NCI-H774 (cell line): ENCODE data around the gene RIC8A.
A peak's percentile ranks its signal among the peaks of the same experiment; 100 is the strongest.

Source experiments
- DNase-seq: peaks from one replicate; lab custom pipeline; 2025; lab: John Stamatoyannopoulos, UW

RIC8A gene

DNA sequence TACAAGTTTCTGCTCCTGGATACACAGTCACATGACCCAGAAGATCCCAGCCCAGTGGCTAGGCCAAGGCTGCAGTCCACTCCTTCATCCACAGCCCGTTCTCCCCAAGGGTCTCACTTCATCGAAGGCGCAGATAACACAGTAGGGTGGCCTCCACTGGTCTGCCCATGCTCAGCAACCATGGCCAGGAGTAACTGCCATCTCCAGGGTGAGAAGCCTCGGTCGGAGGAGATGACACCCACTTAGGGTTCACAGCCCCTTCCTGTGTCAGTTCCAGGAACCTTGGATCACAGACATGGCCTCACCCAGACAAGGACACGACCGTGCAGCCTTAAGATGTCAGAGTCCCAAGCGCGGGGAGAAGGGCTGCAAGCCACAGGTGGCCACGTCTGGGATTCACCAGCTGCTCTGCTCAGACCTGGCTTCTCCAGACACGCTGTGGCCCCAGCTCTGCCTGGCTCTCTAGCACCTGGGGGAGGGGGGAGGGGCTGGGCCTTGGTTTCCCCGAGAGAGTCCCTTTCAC is 2.9 kb upstream of the RIC8A start:
- no peak for DNase-seq

DNA sequence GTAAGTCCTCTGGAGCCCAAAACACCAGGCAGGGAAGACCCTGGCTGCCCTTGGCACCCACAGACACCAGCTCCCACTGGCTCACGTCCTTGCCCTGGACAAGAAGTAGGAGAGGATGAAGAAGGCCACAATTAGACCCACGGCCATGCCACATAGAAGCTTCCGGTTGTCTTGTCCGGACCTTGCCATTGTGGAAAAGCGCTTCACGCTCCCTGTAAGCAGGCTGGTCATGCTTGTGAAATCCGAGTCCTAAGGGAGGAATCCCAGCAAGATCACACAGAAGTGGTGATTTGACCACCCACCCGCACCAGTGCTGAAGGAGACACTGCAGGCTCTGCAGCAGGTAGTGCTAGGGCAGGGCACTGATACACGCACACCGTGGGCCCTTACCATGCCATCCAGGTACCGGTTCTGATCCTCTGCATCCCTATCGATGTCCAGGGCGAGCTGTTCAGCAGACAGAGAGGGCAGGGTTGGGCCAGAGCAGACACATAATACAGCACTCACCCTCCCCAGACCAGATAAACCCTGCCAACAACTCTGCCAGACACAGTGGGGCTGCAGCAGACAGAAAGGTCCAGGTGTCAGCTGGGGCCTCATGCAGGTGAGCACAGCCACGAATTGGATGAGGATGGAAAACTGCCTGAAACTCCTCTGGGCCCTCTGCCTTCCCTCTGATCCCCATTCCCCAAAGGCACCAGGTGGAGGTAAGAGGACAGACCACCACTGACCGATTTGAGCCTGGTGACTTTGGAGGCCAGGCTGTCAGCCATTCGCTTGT is 2.1 kb upstream of the RIC8A start:
- DNase-seq: no peak

DNA sequence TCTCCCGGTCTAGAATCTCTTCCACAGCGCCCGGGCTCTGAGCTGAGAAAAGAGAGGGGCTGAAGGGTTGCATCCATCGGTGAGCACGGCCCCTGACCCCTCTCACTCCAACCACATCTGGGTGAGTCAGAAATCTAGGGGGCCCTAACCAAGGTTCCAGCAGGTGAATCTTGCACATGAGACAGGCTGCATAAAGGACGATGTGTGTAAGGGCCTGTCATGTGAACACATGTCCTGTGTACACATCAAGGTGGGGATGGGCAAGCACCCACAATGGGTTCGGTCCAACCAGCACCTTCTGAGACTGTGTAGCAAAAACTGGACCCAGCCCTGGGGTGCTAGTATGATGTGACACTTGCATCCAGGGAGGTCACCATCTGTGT is 1.5 kb upstream of the RIC8A start:
- DNase-seq: no peak

DNA sequence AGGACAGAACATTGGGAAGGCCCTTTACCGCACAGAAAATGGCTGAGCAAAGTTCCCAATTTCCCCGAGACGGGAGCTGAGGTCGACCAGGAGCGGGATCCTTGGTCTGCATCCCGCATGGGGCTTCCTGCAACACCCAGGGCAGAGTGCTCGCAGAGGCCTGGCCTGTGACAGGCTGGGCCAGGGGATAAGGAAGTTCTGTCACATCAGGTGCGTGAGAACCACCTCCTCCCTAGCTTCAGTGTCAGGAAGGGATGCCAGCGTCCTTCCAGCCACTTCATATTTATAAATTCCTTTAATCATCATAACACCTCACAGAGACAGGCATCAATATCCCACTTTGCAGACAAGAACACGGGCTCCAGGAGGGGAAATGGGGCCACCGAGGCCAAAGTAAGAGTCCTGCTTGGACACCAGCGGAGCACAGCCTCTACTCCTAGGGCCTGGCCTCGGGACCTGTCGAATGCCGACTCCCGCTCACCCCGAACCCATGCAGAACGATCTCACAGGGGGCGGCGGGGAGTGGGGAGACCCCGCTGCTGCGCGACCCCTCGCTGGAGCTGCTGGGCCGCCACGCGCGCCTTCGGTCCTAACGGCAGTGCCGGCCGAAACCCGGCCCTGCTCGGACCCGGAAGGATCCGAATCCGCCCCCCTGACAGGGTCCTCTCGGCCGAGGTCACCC is 841 bp upstream of the RIC8A start:
- no peak for DNase-seq

DNA sequence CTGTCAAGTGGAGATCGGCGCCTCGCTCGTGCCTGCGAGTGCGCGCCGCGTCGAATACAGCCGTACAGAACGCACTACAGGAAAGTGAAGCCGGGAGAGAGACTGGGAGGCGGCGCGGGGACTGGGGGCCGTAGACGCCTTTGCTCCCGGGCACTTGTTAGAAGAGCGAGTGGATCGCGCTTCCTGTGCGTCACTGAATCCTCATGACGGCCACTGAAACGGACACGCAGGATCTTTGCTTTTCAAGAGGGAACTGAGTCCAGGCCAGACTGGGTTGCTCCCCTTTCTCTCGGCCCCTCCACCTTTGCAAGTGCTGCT is 314 bp downstream of the RIC8A start:
- DNase-seq: peak; percentile 49

DNA sequence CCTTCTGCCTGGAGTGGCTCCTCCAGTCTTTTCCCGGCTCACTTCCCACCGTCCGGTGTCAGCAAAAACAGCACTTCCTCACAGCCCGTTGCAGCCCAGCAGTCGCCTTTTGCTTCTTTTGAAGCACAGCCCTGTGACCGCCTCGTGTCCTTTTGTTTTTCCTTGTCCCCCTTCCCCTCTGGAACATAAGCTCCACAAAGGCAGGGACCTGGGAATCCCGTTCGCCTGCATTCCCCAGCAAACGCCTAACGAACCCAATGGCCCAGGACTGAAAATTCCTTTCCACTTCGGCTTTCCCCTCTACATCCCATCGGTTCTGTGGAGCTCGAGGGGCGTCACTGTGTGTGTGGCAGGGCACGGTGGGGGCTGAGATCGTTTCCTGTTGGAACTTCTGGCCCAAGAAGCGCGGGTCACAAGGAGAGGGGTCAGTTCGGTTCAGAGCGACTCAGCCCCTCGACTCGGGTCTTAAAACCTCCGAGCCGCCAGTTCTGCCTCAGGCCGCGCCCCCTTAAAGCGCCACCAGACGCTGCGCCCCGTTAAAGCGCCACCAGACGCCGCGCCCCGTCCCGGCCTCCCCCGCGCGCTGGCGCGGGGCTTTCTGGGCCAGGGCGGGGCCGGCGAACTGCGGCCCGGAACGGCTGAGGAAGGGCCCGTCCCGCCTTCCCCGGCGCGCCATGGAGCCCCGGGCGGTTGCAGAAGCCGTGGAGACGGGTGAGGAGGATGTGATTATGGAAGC is 841 bp downstream of the RIC8A start:
- peak; percentile 64 for DNase-seq

DNA sequence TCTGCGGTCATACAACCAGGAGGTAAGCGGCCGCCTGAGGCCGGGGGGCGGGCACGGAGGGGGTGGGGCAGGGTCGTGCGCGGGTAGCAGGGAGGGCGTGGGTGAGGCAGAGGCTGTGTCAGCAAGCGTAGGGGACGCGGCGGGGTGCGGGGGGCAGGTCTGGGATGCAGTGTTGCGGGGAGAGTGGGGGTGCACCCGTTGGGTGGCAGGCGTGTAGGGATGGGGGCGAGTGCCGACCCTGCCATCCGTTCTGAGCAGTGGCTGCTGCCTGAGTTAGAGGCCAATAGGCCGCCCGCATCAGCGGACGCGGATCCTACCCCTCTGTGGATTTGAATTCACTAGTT is 1.4 kb downstream of the RIC8A start:
- DNase-seq: no peak

DNA sequence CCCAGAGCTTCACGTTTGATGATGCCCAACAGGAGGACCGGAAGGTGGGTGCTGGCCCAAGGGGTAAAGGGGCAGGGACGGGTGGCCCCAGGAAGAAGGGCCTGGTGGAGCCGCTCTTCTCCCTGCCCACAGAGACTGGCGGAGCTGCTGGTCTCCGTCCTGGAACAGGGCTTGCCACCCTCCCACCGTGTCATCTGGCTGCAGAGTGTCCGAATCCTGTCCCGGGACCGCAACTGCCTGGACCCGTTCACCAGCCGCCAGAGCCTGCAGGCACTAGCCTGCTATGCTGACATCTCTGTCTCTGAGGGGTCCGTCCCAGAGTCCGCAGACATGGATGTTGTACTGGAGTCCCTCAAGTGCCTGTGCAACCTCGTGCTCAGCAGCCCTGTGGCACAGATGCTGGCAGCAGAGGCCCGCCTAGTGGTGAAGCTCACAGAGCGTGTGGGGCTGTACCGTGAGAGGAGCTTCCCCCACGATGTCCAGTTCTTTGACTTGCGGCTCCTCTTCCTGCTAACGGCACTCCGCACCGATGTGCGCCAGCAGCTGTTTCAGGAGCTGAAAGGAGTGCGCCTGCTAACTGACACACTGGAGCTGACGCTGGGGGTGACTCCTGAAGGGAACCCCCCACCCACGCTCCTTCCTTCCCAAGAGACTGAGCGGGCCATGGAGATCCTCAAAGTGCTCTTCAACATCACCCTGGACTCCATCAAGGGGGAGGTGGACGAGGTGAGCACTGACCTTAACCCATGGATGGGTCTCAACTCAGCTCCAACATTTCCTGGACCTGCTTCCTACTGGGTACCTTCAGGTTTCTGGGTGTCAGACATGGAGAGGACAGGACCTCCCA is 2.0 kb downstream of the RIC8A start:
- DNase-seq: no peak

DNA sequence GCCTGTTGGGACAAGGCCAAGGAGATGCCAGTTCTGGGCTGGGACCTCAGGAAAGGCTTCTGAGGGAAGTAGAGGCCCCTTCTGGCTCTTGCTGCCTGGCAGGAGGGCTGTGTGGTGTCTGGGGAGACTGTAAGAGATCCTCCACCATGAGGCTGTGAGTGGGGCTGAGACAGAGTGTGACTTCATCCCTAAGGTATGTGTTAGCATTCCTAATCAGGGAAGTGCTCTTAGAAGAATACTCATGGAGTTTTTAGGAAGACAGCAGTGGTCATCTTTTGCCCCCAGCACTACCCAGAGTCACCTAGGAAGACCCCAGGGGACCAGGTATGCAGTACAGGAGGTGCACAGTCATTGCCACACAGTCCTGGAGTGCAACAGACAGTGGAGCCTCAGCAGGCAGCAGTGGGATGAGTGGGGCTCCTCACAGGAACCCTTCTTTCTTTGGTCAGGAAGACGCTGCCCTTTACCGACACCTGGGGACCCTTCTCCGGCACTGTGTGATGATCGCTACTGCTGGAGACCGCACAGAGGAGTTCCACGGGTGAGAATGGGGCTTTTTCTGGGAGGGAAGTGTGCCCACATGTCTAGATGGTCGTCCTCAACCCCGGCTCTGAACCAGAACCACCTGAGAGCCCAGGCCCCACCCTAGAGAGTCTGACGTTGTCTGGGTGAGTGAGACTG is 2.8 kb downstream of the RIC8A start:
- no peak for DNase-seq

DNA sequence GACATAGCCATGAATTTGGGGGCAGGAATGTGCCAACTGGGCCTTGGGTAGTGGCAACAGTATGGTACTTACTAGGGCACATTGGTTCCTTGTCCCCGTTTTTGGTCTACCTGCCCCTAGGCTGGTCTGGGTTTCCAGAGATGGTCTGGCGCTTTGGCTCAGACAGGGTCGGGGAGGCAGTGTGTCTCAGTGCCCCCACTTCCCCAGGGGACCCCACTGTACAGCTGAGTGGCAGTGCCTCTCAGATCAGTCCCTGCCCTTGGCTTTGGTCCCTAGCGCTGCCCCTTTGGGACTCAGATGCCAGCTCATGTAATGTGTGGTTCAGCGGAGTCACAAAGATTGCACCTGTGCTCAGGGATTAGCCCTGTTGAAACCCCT is 3.3 kb downstream of the RIC8A start:
- no peak for DNase-seq

DNA sequence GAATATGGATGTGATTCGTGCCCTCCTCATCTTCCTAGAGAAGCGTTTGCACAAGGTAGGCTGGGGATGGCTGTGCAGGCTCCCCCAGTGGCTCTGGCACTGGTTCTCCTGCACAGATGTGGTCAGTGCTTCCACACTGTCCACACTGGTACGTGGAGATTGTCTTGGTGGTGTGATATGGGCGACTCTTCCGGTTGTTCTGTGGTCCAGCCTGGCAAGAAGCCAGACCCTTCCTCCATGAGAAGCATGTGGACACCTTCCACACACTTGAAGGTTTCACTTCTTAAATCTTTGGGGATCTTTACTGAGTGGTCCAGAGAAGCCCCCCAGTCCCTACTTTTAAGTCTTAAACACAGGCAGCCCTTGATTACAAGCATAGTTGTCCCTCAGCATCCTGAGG is 3.8 kb downstream of the RIC8A start:
- DNase-seq: no peak

DNA sequence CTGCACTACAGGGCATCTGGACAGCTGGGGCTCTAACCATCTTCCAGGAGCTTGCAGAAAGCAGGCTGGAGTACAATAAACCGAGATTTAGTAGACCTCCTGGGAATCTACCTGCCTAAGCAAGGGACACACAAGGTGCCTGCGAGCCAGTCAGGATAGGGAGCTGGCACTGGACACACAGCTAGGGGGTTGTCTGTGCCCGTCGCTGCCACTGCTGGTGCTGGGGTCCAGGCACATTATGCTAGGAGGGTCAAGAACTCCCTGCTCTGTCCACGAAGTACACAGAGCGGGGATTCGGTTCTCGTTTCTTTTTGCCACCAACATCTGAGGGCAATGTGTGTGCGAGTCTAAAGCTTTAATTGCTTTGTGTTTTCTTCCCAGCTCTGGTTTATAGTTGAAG is 4.2 kb downstream of the RIC8A start:
- no peak for DNase-seq

DNA sequence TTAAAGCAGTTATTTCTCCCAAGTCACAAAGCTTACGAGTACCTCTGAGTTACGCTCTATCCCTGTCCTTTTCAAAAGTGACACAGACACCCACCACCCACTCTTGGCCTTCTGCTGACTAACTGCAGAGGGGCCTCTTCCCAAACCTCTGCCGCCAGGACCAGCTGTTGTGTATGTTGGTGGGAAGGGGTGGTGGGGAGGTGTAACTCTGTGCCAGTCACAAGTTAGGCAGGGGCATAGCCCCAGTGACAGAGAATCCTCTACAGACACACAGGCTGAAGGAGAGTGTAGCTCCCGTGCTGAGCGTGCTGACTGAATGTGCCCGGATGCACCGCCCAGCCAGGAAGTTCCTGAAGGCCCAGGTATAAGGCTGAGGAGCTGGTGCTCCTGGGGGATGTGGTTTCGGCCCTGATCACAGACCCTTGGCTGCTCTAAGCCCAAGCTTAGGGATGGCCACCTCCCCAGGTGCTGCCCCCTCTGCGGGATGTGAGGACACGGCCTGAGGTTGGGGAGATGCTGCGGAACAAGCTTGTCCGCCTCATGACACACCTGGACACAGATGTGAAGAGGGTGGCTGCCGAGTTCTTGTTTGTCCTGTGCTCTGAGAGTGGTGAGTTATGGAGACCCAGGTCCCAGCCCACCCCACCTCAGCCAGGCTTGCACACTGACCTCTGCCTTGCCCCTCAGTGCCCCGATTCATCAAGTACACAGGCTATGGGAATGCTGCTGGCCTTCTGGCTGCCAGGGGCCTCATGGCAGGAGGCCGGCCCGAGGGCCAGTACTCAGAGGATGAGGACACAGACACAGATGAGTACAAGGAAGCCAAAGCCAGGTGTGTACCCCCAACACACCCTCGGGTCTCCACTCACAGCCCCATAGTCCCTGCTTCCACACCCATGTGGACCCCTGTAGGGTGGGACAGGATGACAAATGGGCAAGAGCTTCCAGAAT is 4.9 kb downstream of the RIC8A start:
- no peak for DNase-seq

DNA sequence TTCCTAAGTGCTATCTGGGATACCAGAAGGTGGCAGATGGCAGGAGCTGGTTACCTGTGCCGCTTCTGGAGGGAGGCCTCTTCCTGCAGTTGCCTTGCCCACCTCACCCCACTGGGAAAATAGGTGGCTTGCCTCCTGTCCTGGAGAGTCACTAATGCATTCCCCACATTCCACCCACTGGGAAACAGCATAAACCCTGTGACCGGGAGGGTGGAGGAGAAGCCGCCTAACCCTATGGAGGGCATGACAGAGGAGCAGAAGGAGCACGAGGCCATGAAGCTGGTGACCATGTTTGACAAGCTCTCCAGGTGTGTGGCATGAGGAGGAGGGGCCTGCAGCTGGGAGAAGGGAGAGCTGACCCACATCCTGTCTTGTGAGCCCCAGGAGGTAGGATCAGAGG is 5.6 kb downstream of the RIC8A start:
- no peak for DNase-seq

DNA sequence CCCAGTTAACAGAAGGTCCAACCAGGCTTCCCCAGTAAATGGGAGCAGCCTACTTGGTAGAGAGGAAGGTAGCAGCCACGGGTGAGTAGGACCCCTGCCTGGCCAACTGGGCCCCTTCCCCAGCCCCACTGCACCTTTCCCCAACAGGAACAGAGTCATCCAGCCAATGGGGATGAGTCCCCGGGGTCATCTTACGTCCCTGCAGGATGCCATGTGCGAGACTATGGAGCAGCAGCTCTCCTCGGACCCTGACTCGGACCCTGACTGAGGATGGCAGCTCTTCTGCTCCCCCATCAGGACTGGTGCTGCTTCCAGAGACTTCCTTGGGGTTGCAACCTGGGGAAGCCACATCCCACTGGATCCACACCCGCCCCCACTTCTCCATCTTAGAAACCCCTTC is 6.6 kb downstream of the RIC8A start:
- DNase-seq: no peak

DNA sequence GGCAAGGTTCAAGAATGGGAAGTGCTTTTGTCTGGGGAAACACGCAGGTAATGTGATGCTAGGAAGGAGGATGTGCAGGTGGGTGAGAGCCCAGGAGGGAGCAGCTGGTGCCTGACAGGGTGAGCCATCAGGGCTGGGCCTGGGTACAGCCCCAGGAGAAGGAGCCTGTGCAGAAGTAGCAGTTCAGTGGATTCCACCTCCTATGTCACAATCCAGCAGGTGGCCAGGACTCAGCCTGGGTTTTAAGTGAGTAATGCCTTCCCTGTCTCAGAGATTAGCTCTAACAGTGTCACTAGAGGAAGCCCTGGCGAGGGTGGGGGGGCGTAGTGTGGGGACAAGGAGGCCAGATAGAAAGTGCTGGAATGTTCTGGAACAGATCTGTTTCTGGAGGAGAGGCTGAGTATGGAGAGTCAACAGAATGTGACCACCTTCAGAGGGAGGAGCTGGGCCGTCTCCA is 8.1 kb downstream of the RIC8A start:
- no peak for DNase-seq

DNA sequence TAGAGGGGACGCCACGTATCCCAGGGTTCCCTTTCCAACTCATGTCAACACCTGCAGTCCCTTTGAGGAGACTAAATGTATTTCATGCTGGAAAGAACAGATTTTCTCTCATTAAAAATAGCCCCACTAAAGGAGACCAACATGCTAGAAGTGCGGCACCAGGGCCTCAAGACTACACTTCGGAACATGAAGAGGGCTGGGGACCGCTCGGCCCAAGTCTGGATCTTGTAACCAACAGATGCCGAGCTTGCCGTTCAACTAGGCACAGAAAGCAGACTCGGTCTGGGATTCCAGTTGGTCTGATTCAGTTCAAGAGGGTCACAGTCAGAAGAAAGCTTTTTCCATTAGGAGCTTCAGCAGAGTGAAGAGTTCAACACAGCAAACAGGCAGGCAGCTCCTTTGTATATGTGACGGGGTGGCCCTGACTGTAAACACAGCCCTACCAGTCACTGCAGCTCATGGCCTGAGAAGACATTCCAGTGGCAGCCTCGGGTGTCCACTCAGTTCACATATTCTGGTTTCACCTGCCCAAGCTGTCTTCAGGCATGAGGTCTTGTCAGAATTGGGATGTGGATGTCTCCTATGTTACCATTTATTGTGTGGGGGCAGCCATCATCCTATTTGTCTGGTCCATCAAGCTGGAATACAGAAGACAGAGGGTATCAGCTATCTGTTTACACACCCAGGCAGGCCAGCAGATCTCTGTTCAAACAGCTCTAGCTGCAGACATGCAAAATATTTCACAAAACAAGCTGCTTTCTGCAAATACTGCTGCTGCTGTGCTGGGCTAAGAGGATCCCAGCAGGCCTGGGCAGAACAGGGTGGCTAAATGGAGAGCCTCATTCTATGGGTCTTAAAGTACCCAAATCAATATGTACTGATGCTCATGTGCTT is 8.8 kb downstream of the RIC8A start:
- no peak for DNase-seq

DNA sequence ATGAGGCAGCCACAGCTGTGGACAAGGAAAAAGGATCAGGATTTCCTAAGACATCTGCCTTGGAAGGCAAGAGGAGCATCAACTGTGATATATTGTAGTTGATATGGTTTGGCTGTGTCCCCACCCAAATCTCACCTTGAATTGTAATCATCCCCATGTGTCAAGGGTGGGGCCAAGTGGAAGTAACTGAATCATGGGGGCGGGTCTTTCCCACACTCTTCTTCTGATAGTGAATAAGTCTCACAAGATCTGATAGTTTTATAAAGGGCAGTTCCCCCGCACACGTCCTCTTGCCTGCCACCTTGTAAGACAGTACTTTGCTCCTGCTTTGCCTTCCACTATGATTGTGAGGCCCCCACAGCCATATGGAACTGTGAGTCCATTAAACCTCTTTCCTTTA is 10.2 kb downstream of the RIC8A start:
- DNase-seq: no peak

DNA sequence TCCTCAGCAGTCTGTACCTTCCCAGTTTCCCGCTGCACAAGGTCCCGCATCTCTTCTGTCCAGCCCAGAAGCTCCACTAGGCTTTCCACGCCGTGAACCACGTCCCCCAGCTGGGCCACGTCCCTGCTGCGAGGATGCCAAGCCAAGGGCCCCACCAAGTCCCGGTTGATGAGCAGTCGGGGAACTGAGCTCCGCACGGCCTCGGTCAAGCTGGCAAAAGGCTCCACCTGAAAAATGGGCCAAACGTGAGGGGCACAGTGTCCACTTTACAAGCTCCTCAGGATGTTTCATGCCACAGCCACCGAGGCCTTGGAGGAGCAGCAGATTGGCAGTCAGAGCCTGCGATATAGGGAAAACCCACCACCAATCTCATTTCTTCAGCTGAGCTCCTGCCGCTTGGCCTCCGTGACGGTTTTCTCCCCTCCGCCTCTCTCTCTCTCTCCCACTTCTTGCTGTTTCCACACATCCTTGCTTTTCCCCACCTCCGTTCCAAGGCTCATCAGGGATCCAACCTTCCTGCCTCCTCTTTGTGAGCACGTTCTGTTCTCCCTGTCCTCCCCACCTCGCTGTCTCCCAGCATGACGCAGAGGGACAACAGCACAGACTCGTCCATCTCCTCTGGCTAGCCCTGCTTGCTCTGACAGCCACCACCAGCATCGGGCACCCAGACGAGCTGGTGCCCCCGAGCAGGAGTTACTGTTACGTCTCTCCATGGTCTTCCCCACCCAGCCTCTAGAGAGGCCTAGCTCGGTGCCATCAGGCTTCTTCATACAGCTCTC is 11.5 kb downstream of the RIC8A start:
- no peak for DNase-seq
